ENCODE data around the gene SLC24A4. TPM values are rescaled to one million over a fixed set of nuclear protein-coding genes. Genes with fewer than 3 reads are reported as not detected.

SLC24A4 gene
- polyA plus RNA-seq, 1 donor: 1.2 TPM

DNA sequence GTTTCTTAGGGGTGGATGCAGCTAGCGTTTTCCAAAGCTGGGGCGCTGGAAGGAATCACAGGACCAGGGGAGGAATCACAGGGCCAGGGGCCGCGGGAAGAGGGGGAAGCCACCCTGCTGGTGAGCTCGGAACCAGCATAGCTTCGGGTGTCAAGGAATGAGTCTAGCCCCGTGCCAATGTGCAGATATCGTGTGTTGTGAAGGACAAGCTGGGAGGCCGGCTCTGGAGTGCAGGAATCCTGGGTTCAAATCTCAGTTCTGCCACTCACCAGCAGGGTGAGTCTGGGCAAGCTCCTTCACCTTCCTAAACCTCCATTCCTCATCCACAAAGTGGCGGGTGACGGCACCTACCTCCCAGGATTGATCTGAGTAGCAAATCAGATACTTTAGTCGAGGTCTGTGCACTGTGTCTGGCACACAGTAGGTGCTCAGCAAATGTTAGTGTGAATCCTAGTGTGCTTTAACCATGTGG, 137.0 kb downstream of the SLC24A4 start:
- DNase-seq: no peak

DNA sequence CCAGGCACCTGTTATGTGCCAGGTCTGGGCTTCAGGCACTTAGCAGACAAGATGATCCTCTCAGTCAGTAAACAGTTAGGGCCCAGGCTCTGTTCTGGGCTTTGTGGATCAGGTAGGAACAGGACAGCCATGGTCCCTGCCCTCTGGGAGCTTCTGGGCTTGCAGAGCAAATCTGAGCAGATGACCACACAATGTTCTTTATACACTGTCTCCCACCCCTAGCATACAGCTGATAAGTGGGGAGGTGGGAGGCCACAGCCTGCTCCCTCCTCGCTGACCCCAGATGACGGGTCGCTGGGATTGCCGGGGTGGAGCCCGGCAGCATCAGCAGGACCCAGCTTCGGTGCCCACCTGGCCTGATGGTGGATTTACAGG, 137.6 kb downstream of the SLC24A4 start:
- no peak for DNase-seq

DNA sequence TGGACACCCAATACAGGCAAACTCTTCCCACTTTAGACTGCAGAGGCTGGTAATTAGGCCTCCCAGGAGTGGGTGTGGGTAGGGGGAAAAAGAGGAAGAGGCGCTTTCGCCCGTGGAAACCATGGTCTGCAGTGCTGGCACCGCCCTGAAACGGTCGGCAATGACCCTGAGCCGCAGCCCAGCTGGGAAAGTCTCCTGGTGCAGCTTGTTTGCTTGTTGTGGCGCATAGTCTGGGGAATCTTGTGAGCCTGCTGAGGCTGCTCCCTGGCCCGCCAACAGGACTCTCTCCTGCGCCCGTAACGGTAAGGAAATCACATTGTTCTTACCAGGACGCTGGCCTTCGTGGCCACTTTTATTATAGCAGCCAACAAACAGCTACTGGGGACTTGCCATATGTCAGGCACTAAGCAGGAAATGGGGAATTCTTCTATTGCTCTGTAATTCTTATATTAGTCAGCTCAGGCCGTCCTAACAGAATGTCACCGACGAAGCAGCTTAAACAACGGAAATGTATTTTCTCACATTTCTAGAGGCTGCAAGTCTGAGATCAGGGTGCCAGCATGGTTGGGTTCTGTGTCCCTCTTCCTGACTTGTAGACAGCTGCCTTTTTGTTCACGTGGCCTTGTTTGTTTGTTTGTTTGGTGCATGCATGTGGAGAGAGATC, 138.1 kb downstream of the SLC24A4 start:
- DNase-seq: peak; percentile 47

DNA sequence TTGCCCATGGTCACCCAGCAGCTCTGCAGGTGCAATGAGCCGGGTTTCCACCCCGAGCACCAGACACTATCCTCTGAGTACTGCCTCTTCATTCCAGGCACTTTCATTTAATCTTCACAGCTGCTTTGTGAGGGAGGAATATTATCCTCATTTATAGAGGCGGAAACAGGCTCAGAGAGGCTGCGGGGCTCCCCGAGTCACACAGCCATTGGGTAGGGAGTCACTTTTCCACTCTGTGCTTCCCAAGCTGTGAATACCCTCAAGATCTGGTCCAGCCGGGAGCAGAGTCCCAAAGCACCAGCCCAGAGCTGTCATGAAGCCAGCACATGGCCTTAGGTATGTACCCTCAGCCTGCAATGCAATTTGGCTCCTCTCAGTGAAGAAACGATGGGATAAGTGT, 138.9 kb downstream of the SLC24A4 start:
- no peak for DNase-seq

DNA sequence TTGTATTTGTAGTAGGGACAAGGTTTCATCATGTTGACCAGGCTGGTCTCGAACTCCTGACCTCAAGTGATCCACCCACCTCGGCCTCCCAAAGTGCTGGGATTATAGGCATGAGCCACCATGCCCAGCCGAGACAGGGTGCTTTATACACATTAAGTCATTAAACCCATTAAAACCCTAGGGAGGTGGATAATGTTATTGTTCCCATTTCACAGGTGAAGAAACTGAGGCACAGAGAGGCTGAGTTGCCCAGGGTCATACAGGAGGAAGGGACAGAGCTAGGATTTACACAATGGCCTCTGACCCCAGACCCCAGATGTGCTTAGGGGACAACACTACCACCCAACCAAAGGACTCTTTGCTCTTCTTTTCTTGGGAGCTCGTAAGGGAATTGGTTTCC, 139.6 kb downstream of the SLC24A4 start:
- DNase-seq: no peak

DNA sequence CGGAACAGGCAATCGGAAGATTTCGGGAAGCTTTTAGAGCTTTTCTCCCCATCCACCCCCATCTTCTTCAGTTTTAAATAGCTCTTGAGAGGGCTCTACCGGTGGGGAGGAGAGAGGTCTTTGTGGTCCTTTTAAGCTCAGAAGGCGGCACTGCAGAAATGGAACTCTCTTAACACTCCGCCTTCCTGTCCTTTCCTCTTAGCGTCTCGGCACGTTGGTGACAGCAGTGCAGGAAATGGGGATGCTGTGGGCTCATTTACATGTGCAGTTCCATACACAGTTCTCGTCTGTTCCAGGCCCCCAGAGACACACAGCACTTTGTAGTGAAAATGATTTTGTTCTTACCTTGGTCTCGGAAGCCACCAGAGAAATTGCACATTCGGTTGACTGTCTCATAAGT, 140.2 kb downstream of the SLC24A4 start:
- no peak for DNase-seq

DNA sequence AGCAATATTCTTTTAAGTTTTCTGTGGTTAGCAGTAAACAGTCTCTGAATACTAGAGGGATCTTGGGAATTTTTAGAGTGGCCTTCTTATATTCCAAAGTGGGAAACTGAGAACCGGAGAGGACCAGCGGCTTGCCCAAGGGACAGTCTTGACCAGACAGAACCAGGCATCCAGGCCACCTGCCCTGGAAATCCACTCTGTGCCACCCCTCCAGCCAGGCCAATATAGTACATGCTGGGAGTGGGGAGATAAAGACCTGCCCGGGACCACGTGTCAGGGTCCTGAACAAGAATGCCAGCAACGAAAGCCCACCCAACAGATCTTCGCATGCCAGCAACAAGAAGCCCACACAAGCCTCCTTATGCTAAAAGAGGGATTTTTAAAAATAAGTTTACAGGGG, 141.2 kb downstream of the SLC24A4 start:
- DNase-seq: no peak

DNA sequence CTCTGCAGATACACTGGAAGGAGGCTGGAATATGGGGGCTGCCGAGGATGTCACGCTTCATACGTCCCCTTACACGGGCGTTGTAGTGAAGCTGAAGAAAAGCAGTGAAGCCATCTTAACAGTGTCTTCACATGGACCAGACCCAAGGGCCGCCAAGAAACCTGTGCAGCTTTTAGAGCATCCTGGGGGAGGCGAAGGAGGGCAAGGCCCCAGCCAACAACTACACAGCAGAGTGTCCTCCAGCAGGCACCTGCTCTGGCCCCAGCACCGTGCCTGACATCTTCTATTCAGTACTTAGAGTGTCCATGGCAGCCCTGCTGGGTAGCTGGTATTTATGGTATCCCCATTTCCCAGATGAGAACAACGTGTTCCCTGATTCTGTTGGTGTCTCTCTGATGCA, 141.8 kb downstream of the SLC24A4 start:
- no peak for DNase-seq

DNA sequence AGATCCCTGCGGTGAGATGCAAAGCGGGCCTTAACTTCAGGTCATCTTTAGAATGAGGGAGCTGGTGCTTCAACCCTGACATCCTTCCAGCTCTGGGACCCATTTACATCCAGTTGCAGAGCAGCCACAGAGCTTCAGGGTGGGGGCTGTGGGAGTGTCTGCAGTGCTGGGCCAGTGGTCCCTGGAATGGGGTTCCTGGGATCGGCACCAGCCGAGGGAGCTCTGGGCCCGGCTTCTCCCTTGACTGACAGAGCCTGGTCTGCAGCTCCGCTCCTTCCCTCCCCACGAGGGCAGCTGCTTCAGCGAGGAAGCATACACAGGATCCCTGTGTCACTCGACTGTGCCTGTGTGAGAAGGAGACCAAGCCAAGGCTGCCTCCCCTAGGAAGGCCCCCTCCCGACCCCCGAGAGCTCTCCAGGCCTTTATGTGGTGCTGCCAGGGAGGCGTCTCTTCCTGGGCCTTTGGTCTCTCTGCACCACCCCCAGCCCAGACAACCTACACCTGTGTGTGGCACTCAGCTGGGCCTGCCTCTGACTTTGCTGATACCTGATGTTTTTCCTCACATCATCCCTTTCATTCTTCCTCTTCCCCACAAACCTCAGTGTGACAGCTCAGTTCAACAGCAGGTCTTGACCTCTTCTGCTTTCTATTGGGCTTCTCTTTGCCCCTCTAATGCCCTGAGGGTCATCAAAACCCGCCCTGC, 142.5 kb downstream of the SLC24A4 start:
- no peak for DNase-seq

DNA sequence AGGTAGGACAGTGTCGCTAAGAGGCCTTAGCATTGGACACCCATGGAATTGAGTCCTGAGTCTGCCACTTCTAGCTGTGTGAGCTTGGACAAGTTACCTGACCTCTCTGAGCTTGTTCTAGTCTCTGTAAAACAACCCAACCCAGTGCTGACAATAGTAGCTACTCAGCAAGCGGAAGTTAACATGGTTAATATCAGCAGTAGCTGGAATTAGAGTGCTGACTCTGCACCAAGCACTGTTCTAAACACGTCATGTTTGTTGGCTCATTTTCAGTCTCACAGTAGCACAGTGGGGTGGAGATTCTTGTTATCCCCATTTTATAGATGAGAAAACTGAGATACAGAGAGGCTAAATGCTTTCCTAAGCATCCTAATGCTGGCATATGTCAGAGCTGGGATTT, 143.1 kb downstream of the SLC24A4 start:
- DNase-seq: no peak

DNA sequence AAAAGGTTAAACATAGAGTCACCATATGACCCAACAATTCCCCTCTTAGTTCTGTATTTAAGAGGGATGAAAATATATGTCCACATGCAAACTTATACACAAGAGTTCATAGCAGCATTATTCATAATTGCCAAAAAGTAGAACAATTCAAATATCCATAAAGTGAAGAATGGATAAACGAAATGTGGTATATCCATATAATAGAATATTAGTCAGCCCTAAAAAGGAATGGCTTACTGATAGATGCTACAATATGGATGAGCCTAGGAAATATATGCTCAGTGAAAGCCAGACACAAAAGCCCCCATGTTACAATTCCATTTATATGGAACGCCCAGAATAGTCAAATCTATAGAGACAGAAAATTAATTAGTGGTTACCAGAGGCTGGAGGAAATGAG, 146.6 kb downstream of the SLC24A4 start:
- no peak for DNase-seq

DNA sequence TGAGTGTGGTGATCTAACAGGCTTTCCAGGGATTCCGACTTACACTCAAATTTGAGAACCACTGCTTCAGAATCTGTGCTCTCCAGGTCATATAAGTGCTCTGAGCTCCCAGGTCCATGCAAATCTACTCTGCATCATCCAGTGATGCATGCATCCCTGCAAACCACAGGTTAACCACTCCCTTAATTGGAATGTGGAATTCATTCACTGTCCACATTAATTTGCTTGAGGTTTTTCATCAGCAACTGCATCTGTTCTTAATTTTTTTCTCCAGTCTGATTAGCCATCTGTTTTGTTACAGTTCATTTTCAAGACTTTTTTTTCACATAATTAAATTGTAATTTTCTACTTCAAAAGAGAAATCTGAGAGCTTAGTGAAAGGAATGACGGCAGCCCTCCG, 147.2 kb downstream of the SLC24A4 start:
- DNase-seq: no peak

DNA sequence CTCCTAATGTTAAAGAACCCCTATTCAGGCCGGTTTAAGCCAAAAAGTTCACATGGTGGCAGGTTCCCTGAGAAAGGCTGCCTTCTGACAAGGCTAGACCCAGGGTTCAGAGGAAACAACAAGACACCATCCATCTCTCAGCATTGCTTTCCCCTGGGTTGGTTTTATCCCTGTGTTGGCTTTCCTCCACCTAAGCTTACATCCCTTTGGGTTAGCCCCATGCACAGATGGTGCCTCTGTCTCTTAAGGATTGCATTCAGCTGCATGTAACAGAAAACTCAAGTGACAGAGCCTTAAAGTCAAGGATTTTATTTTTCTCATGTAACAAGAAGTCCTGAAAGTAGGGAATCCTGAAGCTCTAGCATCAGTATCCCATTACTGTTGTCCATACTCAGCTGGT, 147.8 kb downstream of the SLC24A4 start:
- no peak for DNase-seq

DNA sequence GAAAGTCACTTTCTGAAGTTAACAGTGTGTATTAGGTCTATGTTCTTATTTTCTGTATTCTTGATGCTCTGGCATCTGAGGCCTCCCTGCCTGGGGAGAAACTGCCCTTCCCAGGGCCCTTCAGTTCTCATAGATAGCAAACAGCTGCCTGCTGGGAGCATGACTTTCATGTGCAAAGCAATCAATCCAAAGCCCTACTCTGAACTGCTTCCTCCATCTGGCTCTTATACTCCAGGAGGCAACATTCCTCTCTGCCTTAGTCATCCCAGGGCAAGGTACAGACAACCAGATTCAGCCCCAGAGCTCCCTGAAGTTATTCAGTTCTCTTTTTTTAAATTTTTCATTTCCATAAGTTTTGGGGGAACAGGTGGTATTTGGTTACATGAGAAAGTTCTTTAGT, 149.0 kb downstream of the SLC24A4 start:
- no peak for DNase-seq

DNA sequence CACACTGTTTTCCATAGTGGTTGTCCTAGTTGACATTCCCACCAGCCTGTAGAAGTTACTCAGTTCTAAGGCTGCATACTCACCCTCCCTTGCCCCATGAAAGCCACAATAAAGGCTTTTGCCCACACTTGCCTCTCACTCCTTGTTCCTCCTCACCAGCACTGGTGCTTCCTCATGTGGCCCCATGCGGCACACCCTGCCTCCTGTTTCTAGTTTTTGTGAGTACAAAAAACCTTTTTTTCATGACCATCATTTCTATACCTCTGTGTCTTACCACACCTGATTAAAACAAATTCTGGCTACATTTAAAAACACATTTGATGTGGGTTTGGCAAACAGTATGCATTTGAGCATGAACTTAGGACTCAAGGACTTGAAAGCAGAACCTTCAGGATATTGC, 149.9 kb downstream of the SLC24A4 start:
- DNase-seq: no peak

DNA sequence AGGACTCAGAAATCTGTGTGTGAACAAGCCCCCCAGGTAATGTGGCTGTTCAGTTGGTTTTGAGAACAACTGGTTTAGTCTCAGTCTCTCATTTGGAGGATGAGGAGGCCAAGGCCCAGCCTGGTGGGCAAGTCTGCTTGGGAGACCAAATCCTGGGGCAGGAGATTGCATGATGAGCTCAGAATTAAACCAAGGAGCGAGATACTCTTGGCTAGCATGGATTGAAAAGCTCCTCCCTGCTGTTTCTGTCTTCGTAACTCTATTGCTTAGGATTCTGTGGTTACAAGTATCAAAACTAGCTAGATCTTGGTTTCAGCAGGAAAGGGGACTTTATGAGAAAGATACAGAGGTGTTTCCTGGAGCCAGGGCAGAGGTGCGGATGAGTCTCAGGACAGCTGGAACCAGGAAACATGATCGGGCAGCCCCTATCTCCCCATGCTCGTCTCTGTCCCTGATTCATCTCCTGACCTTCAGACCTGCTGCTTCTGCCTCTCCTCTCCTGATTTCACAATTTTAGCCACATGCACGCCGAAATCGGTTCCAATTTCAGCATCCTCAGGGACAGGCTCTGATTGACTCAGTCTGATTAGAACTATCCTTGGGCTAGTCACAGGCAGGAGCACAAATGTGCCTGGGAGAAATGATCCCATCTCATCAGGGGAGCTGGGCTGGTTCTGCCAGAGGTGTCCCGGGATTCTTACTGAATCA, 150.4 kb downstream of the SLC24A4 start:
- no peak for DNase-seq

DNA sequence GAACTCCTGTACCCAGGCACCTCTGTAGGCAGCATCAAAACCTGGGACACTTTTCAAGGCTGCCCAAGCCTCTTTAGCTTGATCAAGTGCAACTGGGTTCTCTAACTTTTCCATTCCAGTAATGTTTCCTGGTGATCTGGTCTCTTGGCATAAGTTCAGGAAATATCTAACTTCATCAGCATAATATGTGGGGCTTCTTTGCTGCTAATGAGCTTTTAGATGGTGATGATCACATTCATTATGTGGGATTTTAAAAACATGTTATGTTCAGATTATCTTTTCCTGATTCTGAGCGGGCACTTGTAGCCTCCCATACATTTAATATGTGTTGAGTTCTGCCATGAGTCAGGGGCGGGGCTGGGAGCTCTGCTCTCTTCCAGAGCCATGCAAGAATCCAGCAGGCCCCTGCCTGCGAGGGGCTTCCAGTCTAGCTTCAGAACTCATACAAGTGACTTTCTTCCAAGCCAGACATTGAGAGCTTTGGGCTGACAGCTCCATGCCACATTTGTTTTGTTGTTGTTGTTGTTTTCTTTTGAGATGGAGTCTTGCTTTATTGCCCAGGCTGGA, 151.1 kb downstream of the SLC24A4 start:
- DNase-seq: no peak

DNA sequence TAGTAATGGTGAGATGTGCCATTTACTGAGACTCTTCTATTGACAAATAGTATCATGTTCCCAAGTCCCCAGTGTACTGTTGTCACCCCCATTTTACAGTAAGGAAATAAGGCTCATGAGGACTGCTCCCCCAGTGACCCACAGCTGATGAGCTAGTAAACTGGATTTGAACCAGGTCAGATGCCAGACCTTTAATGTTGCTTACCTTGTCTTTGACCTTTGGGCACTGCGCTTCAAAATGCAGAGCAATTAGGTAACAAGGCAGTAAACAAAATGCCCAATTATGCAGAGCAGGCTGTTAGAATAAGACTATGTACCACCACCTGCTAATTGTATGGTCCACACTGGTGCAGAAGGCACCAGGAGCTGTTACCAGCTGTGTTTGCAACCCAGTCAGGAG, 152.1 kb downstream of the SLC24A4 start:
- no peak for DNase-seq

DNA sequence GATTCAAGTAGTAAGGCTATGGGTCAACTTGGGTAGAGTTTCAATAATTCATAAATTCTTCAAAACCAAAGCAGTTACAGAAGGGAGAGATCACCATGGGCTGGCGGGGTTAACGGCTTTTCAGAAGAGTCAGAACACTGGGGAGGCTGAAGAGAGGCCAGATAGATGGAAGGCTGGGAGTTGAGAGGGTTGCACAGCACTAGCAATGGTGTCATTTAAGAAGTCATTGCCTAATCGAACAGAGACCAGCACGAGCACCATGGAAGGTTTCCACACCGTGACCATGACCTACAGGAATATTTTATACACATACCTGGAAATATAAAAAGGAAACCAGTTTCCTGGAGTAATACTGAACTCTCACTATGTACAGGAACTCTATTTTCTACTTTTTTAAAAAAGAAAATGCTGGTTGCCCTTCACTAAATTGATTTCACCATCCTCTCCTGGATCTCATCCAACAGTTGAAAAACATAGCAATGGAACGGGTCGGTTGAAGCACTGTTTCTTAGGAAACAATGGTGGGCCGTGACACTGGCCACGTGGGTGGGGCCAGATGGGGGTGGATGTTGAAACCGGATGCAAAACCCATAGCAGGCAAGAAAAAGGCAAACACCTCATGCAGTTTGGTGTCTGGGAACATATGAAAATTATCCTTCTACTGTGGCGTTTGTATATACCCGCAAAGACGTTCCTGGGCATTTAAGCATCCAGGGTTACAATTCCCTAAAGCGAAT, 152.7 kb downstream of the SLC24A4 start:
- DNase-seq: no peak

DNA sequence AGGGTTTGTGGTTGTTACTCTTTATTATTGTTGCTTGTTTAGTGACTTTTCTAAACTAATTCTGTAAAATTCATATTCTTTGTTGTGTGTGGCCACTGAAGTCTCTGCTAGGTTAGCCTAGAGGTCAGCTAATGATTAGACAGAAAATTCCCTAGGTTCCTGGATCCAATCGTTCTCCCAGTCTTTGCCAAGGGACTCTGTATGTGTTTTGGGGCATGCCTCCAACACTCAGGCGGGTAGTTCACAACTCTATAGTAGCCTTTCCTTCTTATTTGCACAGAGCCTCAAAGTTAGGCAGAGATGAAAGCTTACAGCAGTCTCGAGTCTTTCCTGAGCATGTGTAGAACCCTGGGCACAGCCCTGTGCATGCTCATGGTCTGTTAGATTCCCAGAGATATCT, 157.9 kb downstream of the SLC24A4 start:
- no peak for DNase-seq

DNA sequence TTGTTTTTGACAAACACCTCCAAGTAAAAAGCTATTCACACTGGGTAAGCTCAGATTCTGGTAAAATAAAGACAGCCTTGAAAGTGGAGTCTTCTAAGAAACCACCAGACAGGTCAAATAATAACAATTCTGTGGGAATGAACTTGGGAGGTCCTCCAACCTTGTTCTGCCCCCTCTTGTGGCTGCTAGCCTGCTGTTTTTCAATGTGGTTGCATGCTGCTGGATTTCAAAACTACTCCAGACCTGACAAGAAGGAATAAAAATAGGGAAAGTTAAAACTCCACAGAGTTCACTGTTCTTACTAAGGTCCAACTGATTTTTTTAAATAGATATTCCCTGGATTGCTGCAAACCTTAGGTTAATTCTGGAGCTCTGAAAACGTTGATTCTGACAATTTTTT, 158.4 kb downstream of the SLC24A4 start:
- DNase-seq: no peak

DNA sequence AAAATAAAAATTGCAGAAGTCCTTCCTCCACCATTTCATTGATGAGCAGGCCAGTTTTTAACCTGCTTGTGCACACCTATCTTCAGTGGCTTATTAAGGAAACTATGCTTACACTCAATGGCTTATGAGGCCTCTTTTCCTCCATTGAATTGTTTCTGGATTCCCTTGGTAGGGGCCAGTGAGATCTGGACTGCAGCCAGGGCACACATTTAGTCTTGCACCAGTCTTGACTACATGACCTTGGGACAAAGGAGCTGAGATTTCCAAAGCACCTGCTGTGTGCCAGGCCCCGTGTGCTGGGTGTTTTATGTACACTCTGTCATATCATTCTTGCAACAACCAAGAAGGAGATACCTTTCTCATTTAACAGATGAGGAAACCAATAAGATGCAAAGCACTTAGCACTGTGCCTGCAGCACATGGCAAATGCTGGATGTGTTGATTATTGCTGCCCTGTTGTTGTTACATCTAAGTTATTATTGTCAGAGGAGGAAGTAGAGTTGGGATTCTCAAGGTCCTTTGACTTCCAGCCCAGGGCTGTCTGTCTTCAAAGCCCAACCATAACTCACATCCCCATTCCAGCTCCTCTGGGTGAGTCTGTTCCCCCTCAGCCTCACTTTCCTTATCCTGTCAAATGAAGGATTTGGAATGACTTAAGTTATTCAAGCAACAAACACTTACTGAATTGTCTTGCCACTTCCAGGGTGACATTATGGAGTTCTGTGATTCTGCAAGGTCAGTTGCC, 159.0 kb downstream of the SLC24A4 start:
- no peak for DNase-seq
